Astrocyte (in vitro differentiated cells and primary cell): ENCODE data around the gene TENM3. TPM values are rescaled to one million over a fixed set of nuclear protein-coding genes. Genes with fewer than 3 reads are reported as not detected.

Source experiments
- DNase-seq: peaks from one replicate; pipeline ENCODE4 v3.0.0-alpha.2; 2010; ENCODE audit warnings: low read depth
- FAIRE-seq: peaks from 2 replicates; lab custom pipeline; 2011; peaks lifted over from hg19 to GRCh38; lab: Jason Lieb, UNC
- H2AFZ ChIP-seq: 2 replicates; pipeline ENCODE4 v1.6.0; 2012; ENCODE audit warnings: low read depth, low read length, inconsistent platforms
- H3K27ac ChIP-seq: 2 replicates; pipeline ENCODE4 v1.5.1; 2011; ENCODE audit warnings: low read depth, low read length, inconsistent platforms
- H3K27me3 ChIP-seq: 2 replicates; pipeline ENCODE4 v1.6.0; 2011; ENCODE audit warnings: low read length, inconsistent platforms; ENCODE audit not compliant: insufficient read depth
- H3K36me3 ChIP-seq: 2 replicates; pipeline ENCODE4 v1.5.1; 2011; ENCODE audit warnings: low read length, inconsistent platforms; ENCODE audit not compliant: insufficient read depth
- H3K4me1 ChIP-seq: 2 replicates; pipeline ENCODE4 v1.5.1; 2011; ENCODE audit warnings: low read length, inconsistent platforms; ENCODE audit not compliant: insufficient read depth
- H3K4me2 ChIP-seq: 2 replicates; pipeline ENCODE4 v1.6.0; 2012; ENCODE audit warnings: low read length, inconsistent platforms
- H3K4me3 ChIP-seq: 2 replicates; pipeline ENCODE4 v1.5.1; 2011; ENCODE audit warnings: low read depth, mild to moderate bottlenecking, low read length, inconsistent platforms; ENCODE audit not compliant: insufficient read depth
- H3K79me2 ChIP-seq: 2 replicates; pipeline ENCODE4 v1.6.0; 2012; ENCODE audit warnings: mild to moderate bottlenecking, low read length, inconsistent platforms; ENCODE audit not compliant: insufficient read depth
- H3K9ac ChIP-seq: 2 replicates; pipeline ENCODE4 v1.6.0; 2012; ENCODE audit warnings: mild to moderate bottlenecking, low read length, inconsistent platforms
- H3K9me3 ChIP-seq: 2 replicates; pipeline ENCODE4 v1.5.1; 2012; ENCODE audit warnings: low read depth, mild to moderate bottlenecking, low read length, inconsistent platforms; ENCODE audit not compliant: insufficient read depth
- H4K20me1 ChIP-seq: 2 replicates; pipeline ENCODE4 v1.6.0; 2012; ENCODE audit warnings: low read length, inconsistent platforms; ENCODE audit not compliant: insufficient read depth
- H3K27ac Mint-ChIP-seq: one replicate; pipeline ENCODE4 v1.8.0; 2021; ENCODE audit warnings: mild to moderate bottlenecking, mixed read lengths; ENCODE audit not compliant: unreplicated experiment
- H3K27me3 Mint-ChIP-seq: one replicate; pipeline ENCODE4 v1.8.0; 2021; ENCODE audit warnings: low read depth, mixed read lengths; ENCODE audit not compliant: unreplicated experiment
- H3K36me3 Mint-ChIP-seq: one replicate; pipeline ENCODE4 v1.8.0; 2021; ENCODE audit warnings: low read depth, mixed read lengths; ENCODE audit not compliant: unreplicated experiment
- H3K4me1 Mint-ChIP-seq: one replicate; pipeline ENCODE4 v1.8.0; 2021; ENCODE audit warnings: low read depth, mixed read lengths; ENCODE audit not compliant: unreplicated experiment
- H3K4me3 Mint-ChIP-seq: one replicate; pipeline ENCODE4 v1.8.0; 2021; ENCODE audit warnings: mild to moderate bottlenecking, moderate library complexity, mixed read lengths; ENCODE audit not compliant: unreplicated experiment
- H3K9me3 Mint-ChIP-seq: one replicate; pipeline ENCODE4 v1.8.0; 2021; ENCODE audit warnings: mild to moderate bottlenecking, mixed read lengths; ENCODE audit not compliant: unreplicated experiment
- CTCF ChIP-seq: IDR thresholded peaks from 2 replicates; pipeline ENCODE4 v1.5.1; 2011; ENCODE audit warnings: low read depth, mild to moderate bottlenecking, inconsistent platforms, low read length, moderate library complexity; ENCODE audit not compliant: insufficient read depth
- EZH2 ChIP-seq: IDR thresholded peaks from 2 replicates; pipeline ENCODE4 v1.6.1; 2012; ENCODE audit warnings: mild to moderate bottlenecking, low read length, inconsistent platforms; ENCODE audit not compliant: insufficient read depth
- total RNA-seq: library from RNA; stranded (reverse); gene quantifications from 2 replicates; pipeline ENCODE4 v1.2.1, GENCODE V29; 2021

Gene TENM3
- total RNA-seq, 1 donor from 2014 or later, result 127 TPM

- H4K20me1 ChIP-seq, result peaks cover 8% of the 10 kb centered on the region
- peaks cover 5% of the 10 kb centered on the region for H3K9me3 ChIP-seq
- no peak overlapping the region for H3K27ac Mint-ChIP-seq
- no peak for FAIRE-seq
- no peaks in the 10 kb centered on the region for H3K27me3 ChIP-seq
- H3K4me3 ChIP-seq, result no peak overlapping the region
- no peak overlapping the region for H2AFZ ChIP-seq
- no peaks in the 10 kb centered on the region for H3K27me3 Mint-ChIP-seq
- H3K4me2 ChIP-seq, result no peak overlapping the region
- TF ChIP-seq EZH2 (no peak), CTCF (no peak)
- peaks cover 17% of the 10 kb centered on the region for H3K79me2 ChIP-seq
- peaks cover 1% of the 10 kb centered on the region for H3K4me1 Mint-ChIP-seq
- no peak overlapping the region for H3K4me3 Mint-ChIP-seq
- H3K27ac ChIP-seq, result no peak overlapping the region
- H3K9me3 Mint-ChIP-seq, result peaks cover 10% of the 10 kb centered on the region
- DNase-seq, result no peak
- no peak overlapping the region for H3K9ac ChIP-seq
- H3K4me1 ChIP-seq, result no peaks in the 10 kb centered on the region
- no peaks in the 10 kb centered on the region for H3K36me3 ChIP-seq
- peaks cover 7% of the 10 kb centered on the region for H3K36me3 Mint-ChIP-seq
Observed at GRCh38 chr4:182314537-182314936, 71.3 kb downstream of the TENM3 start.

- Histone ChIP-seq H3K27ac (no peak overlapping the region), H3K36me3 (no peaks in the 10 kb centered on the region), H3K27me3 (no peaks in the 10 kb centered on the region), H3K79me2 (peaks cover 14% of the 10 kb centered on the region), H3K9me3 (peaks cover 5% of the 10 kb centered on the region), H3K4me2 (no peak overlapping the region), H3K4me1 (no peaks in the 10 kb centered on the region), H3K9ac (no peak overlapping the region), H3K4me3 (no peak overlapping the region), H2AFZ (no peak overlapping the region), H4K20me1 (peaks cover 8% of the 10 kb centered on the region)
- FAIRE-seq (no peak), DNase-seq (no peak)
- peaks cover 4% of the 10 kb centered on the region for H3K4me1 Mint-ChIP-seq
- no peak overlapping the region for H3K4me3 Mint-ChIP-seq
- peaks cover 9% of the 10 kb centered on the region for H3K36me3 Mint-ChIP-seq
- H3K27ac Mint-ChIP-seq, result no peak overlapping the region
- no peaks in the 10 kb centered on the region for H3K27me3 Mint-ChIP-seq
- TF ChIP-seq EZH2 (no peak), CTCF (no peak)
- H3K9me3 Mint-ChIP-seq, result peaks cover 10% of the 10 kb centered on the region
Observed at GRCh38 chr4:182318256-182318655, 75.1 kb downstream of the TENM3 start.

GRCh38 chr4:182320092-182320491, 76.9 kb downstream of the TENM3 start:
- Mint-ChIP-seq H3K9me3 (peaks cover 5% of the 10 kb centered on the region), H3K36me3 (peaks cover 12% of the 10 kb centered on the region), H3K4me1 (peaks cover 4% of the 10 kb centered on the region), H3K27ac (no peak overlapping the region), H3K27me3 (no peaks in the 10 kb centered on the region), H3K4me3 (no peak overlapping the region)
- Histone ChIP-seq H3K4me1 (no peaks in the 10 kb centered on the region), H3K9me3 (no peaks in the 10 kb centered on the region), H2AFZ (no peak overlapping the region), H3K4me2 (no peak overlapping the region), H3K36me3 (peaks cover 6% of the 10 kb centered on the region), H3K27me3 (no peaks in the 10 kb centered on the region), H3K9ac (no peak overlapping the region), H3K79me2 (peaks cover 14% of the 10 kb centered on the region), H3K4me3 (no peak overlapping the region), H3K27ac (no peak overlapping the region), H4K20me1 (peaks cover 8% of the 10 kb centered on the region)
- FAIRE-seq (no peak), DNase-seq (no peak)
- no peak for TF ChIP-seq EZH2
